ENCODE results near the gene APMAP.
"Not testable (repeated sequence)": the region's sequence is repeated elsewhere in the genome, so short reads cannot be mapped to it uniquely, and the experiment has no call there.

APMAP gene

DNA sequence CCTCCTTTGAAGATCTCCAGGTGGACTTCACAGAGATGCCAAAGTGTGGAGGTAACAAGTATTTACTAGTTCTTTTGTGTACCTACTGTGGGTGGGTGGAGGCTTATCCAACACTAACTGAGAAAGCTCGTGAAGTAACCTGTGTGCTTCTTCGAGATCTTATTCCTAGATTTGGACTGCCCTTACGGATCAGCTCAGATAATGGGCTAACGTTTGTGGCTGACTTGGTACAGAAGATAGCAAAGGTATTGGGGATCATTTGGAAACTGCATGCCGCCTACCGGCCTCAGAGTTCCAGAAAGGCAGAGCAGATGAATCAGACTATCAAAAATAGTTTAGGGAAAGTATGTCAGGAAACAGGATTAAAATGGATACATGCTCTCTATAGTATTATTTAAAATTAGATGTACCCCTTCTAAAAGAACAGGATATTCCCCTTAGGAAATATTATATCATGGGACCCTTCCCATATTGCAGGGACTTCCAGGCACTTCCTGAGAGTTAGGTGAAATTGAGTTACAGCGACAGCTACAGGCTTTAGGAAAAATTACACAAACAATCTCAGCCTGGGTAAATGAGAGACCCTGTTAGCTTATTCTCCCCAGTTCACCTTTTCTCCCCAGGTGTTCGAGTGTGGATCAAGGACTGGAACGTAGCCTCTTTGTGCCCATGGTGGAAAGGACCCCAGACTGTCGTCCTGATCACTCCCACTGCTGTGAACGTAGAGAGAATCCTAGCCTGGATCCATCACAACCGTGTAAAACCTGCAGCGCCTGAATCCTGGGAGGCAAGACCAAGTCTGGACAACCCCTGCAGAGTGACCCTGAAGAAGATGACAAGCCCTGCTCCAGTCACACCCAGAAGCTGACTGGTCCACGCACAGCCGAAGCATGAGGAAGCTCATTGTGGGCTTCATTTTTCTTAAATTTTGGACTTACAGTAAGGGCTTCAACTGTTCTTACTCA, 61.5 kb downstream of the APMAP start:
- H3K9ac ChIP-seq (ENCODE audit: low read length); H3K27ac ChIP-seq (ENCODE audit: low read depth, low read length); H3K27me3 ChIP-seq (ENCODE audit: control insufficient read depth, insufficient read depth, low read length); H3K4me3 ChIP-seq (ENCODE audit: low read length); H3K4me1 ChIP-seq (ENCODE audit: control insufficient read depth, insufficient read depth, low read length); H3K36me3 ChIP-seq (ENCODE audit: control insufficient read depth, insufficient read depth, low read length): not testable (repeated sequence)

DNA sequence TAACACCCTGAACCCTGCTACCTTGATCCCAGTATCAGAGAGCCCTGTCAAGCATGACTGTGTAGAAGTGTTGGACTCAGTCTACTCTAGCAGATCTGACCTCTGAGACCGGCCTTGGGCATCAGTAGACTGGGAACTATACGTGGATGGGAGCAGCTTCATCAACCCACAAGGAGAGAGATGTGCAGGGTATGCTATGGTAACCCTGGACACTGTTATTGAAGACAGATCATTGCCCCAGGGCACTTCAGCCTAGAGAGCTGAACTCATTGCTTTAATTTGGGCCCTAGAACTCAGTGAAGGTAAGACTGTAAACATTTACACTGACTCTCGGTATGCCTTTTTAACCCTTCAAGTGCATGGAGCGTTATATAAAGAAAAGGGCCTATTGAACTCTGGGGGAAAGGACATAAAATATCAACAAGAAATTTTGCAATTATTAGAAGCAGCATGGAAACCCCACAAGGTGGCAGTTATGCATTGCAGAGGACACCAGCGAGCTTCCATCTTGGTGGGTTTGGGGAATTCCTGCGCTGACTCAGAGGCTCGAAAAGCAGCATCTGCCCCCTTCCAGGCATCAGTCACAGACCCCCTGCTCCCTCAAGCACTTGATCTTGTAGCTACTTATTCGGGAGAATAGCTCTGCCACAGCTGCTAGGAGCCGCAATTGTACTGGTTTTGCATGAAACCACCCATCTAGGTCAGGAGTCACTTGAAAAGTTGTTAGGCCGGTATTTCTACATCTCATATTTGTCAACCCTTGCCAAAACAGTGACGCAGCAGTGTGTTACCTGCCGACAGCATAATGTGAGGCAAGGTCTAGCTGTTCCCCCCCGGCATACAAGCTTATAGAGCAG, 62.5 kb downstream of the APMAP start:
- H3K4me3 ChIP-seq (ENCODE audit: low read length); H3K27me3 ChIP-seq (ENCODE audit: control insufficient read depth, insufficient read depth, low read length); H3K36me3 ChIP-seq (ENCODE audit: control insufficient read depth, insufficient read depth, low read length); H3K9ac ChIP-seq (ENCODE audit: low read length); H3K27ac ChIP-seq (ENCODE audit: low read depth, low read length); H3K4me1 ChIP-seq (ENCODE audit: control insufficient read depth, insufficient read depth, low read length): not testable (repeated sequence)

DNA sequence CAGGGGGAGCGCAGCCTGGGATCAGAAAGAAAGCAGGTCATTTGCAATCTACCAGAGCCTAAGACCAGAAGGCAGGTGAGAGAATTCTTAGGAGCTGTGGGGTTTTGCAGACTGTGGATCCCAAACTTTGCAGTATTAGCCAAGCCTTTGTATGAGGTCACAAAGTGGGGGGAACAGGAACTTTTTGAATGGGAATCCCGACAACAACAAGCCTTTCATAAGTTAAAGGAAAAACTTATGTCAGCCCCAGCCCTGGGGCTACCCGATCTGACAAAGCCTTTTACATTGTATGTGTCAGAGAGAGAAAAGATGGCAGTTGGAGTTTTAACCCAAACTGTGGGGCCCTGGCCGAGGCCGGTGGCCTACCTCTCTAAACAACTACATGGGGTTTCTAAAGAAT, 63.3 kb downstream of the APMAP start:
- H3K27ac ChIP-seq (ENCODE audit: low read depth, low read length); H3K36me3 ChIP-seq (ENCODE audit: control insufficient read depth, insufficient read depth, low read length); H3K4me1 ChIP-seq (ENCODE audit: control insufficient read depth, insufficient read depth, low read length); H3K4me3 ChIP-seq (ENCODE audit: low read length); H3K27me3 ChIP-seq (ENCODE audit: control insufficient read depth, insufficient read depth, low read length); H3K9ac ChIP-seq (ENCODE audit: low read length): not testable (repeated sequence)

DNA sequence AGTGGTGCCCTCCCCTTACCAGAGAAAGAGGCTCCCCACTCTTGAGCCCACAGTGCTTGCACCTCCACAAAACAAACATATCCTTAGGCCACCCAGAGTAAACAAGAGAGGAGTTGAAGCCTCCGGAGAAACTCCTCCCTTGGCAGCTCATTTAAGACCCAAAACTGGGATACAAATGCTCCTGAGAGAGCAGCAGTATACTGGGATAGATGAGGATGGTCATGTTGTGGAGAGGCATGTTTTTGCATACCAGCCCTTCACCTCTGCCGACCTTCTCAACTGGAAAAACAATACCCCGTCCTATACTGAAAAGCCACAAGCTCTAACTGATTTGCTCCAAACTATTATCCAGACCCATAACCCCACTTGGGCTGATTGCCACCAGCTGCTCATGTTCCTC, 71.8 kb downstream of the APMAP start:
- not testable (repeated sequence) for H3K36me3 ChIP-seq (ENCODE audit: control insufficient read depth, insufficient read depth, low read length); H3K4me1 ChIP-seq (ENCODE audit: control insufficient read depth, insufficient read depth, low read length); H3K9ac ChIP-seq (ENCODE audit: low read length); H3K4me3 ChIP-seq (ENCODE audit: low read length); H3K27me3 ChIP-seq (ENCODE audit: control insufficient read depth, insufficient read depth, low read length); H3K27ac ChIP-seq (ENCODE audit: low read depth, low read length)

DNA sequence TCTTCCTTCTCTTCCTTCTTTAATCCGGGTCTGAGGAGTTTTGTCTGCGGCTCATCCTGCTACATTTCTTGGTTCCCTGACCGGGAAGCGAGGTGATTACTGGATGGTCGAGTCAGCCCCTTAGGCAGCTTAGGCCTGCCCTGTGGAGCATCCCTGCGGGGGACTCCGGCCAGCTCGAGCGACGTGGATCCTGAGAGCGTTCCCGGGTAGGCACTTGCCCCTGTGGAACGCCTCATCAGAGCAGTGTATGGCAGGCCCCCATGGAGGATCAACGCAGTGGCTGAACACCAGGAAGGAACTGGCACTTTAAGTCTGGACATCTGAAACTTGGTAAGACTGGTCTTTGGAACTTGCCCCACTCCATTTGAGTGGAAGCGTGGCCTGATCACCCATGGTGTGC, 72.9 kb downstream of the APMAP start:
- not testable (repeated sequence) for H3K9ac ChIP-seq (ENCODE audit: low read length); H3K4me3 ChIP-seq (ENCODE audit: low read length); H3K36me3 ChIP-seq (ENCODE audit: control insufficient read depth, insufficient read depth, low read length)

DNA sequence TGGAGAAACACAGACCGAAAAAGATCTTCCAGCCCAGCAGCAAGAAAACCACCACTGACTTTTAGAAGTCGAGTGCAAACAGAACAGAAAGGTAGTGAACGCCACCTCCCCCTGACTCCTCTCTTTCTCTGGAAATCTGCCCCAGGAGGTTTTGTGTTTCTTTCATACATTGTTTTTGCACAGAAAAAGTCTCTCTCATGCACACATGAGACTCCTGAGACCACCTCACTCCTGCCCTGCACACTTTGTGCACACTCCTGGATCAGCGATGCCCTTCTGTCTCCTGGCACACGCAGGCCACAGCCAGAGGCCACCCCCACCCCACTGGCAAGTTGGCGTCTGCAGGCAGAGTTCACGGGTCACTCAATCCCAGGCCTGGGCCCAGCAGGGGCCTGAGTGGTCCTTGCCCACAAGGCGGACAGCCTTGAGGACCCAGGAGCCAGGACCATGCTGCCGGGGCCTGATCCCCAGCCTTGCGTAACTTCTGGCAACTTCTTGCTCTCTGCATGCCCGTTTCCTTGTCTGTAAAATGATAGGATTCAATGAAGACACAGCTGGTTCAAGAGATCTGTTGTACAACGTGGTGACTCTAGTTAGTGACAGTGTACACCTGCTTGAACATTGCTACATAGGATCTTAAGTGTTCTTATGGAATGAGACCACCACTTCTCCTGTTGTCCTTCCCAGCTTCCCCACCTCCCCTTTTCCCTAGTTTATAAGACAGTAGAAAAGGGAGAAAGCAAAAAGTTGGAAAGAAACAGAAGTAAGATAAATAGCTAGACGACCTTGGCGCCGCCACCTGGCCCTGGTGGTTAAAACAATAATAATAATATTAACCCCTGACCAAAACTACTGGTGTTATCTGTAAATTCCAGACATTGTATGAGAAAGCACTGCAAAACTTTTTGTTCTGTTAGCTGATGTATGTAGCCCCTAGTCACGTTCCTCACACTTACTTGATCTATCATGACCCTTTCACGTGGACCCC, 73.7 kb downstream of the APMAP start:
- H3K4me1 ChIP-seq (ENCODE audit: control insufficient read depth, insufficient read depth, low read length), result no peaks in the 10 kb centered on the region
- H3K27ac ChIP-seq (ENCODE audit: low read depth, low read length), result no peak overlapping the region
- no peaks in the 10 kb centered on the region for H3K36me3 ChIP-seq (ENCODE audit: control insufficient read depth, insufficient read depth, low read length)
- no peaks in the 10 kb centered on the region for H3K27me3 ChIP-seq (ENCODE audit: control insufficient read depth, insufficient read depth, low read length)
- H3K9ac ChIP-seq (ENCODE audit: low read length), result no peak overlapping the region
- no peak overlapping the region for H3K4me3 ChIP-seq (ENCODE audit: low read length)

More for the DNA sequence above, 72.9 kb downstream of the APMAP start:
- H3K27ac ChIP-seq (ENCODE audit: low read depth, low read length); H3K27me3 ChIP-seq (ENCODE audit: control insufficient read depth, insufficient read depth, low read length); H3K4me1 ChIP-seq (ENCODE audit: control insufficient read depth, insufficient read depth, low read length): not testable (repeated sequence)

DNA sequence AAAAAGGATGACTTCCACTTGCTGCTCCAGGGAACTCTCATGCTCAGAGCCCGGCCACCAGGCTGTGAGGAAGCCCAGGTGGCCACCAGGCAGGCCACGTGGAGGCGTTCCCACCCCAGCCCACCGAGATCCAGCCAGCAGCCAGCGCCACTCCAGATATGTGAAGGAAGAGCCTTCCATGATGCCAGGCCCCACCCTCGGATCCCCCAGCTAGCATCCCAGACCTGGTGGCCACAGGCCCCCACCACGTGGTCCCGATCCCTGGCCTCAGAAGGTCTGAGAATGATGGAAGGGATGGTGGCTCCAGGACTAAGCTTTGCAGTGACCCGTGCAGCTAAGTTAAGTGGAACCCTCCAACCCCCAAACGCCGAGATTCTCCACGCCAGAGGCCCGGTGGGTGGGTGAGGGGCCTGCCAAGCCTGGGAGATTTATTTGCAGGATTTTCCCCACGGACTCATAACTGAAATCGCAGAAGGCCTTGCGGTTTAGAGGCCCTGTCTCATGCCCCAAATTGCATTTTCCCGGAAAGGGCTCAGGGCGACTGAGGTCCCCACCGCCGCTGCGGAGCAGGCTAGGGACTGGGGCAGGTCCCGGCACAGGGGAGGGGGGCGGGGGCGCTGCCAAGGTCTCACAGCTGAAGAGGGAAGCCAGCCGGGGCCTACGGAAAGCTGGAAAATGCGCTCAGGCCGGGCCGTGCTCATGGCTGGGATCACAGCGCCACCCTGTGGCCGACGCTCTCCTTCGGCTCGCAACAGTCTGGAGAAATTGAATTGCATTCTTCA, 74.6 kb downstream of the APMAP start:
- Histone ChIP-seq H3K4me3 (ENCODE audit: low read length) (no peak overlapping the region), H3K27ac (ENCODE audit: low read depth, low read length) (no peak overlapping the region), H3K9ac (ENCODE audit: low read length) (no peak overlapping the region), H3K36me3 (ENCODE audit: control insufficient read depth, insufficient read depth, low read length) (no peaks in the 10 kb centered on the region), H3K4me1 (ENCODE audit: control insufficient read depth, insufficient read depth, low read length) (no peaks in the 10 kb centered on the region), H3K27me3 (ENCODE audit: control insufficient read depth, insufficient read depth, low read length) (no peaks in the 10 kb centered on the region)

DNA sequence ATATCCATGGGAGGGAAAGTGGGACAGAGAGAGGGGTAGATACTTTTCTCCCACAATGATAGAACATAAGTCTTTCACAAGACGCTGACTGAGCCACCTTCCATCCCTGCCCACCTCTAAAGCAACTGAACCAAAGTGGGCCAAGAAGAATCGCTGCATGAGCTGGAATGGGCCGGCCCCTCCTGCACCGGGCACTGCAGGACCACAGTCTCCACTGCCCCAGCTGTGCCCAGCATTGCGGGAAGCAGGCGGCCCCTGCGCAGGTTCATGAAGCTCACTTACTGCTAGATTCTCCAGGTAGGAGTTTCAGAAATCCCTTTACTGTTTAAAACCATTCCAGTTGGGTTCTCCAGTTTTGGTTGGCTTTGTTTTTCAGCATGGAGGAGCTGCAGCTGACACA, 75.5 kb downstream of the APMAP start:
- Histone ChIP-seq H3K27me3 (ENCODE audit: control insufficient read depth, insufficient read depth, low read length) (no peaks in the 10 kb centered on the region), H3K36me3 (ENCODE audit: control insufficient read depth, insufficient read depth, low read length) (no peaks in the 10 kb centered on the region), H3K9ac (ENCODE audit: low read length) (no peak overlapping the region), H3K4me1 (ENCODE audit: control insufficient read depth, insufficient read depth, low read length) (no peaks in the 10 kb centered on the region), H3K27ac (ENCODE audit: low read depth, low read length) (no peak overlapping the region), H3K4me3 (ENCODE audit: low read length) (no peak overlapping the region)

DNA sequence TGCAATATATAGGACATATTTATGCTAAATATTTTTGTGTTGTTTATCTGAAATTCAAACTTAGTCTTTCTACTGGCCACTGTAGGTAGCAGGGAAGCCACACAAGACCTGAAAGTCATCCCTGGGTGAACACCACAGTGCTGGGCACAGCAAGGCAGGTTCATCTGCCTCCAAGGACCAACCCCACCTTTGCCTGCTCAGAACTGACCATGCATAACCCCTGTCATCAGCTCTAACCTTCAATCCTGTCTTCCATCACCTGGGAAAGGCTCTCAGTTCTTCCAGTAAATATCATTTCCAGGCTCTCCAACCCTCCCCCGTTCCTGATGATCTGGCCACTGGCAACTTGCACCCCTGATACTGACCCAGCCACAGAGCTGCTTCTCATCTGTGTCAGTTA, 76.1 kb downstream of the APMAP start:
- H3K36me3 ChIP-seq (ENCODE audit: control insufficient read depth, insufficient read depth, low read length), result no peaks in the 10 kb centered on the region
- H3K9ac ChIP-seq (ENCODE audit: low read length), result no peak overlapping the region
- no peak overlapping the region for H3K4me3 ChIP-seq (ENCODE audit: low read length)
- H3K27me3 ChIP-seq (ENCODE audit: control insufficient read depth, insufficient read depth, low read length), result no peaks in the 10 kb centered on the region
- no peak overlapping the region for H3K27ac ChIP-seq (ENCODE audit: low read depth, low read length)
- H3K4me1 ChIP-seq (ENCODE audit: control insufficient read depth, insufficient read depth, low read length), result no peaks in the 10 kb centered on the region

DNA sequence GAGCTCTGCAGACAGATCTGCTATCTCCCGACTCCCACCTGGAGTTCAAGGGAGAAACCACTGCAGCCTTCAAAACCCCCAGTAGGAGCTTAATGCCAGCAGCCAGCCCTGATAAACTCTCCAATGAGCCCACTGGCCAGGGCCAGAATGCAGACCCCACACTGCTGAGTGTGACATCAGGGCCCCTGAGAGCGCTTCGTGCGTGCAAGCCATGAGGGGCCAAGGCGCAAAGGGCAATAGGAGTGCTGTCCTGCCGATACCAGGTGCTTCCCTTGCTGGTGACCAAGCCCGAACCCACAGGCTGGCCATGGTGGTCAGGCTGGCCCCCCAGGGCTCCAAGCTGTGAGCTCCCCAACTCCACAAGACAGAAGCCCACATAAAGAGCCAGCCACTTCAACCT, 76.7 kb downstream of the APMAP start:
- Histone ChIP-seq H3K27me3 (ENCODE audit: control insufficient read depth, insufficient read depth, low read length) (no peaks in the 10 kb centered on the region), H3K4me3 (ENCODE audit: low read length) (no peak overlapping the region), H3K4me1 (ENCODE audit: control insufficient read depth, insufficient read depth, low read length) (no peaks in the 10 kb centered on the region), H3K36me3 (ENCODE audit: control insufficient read depth, insufficient read depth, low read length) (no peaks in the 10 kb centered on the region), H3K9ac (ENCODE audit: low read length) (no peak overlapping the region), H3K27ac (ENCODE audit: low read depth, low read length) (no peak overlapping the region)

DNA sequence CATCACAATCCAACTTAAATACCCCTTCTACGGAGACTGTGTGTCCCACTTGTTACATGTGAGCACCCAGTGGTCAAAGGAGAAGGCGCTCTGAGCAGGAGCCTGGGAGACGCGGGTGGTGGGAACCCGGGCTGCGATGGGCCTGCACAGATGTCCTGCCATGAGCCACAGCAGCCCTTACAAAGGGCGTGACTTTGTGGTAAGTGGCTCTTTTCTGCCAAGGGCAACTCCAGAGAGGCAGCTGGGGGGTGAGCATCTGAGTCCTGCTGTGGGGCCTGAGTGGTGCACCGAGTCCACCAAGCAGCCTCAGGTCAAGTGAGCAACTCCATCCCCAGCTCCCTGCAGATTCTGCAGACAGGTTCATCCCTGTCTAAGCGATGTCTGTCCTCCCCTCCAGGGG, 77.1 kb downstream of the APMAP start:
- H3K4me1 ChIP-seq (ENCODE audit: control insufficient read depth, insufficient read depth, low read length), result no peaks in the 10 kb centered on the region

More for the DNA sequence above, 77.1 kb downstream of the APMAP start:
- Histone ChIP-seq H3K4me3 (ENCODE audit: low read length) (no peak overlapping the region), H3K27me3 (ENCODE audit: control insufficient read depth, insufficient read depth, low read length) (no peaks in the 10 kb centered on the region), H3K27ac (ENCODE audit: low read depth, low read length) (no peak overlapping the region), H3K36me3 (ENCODE audit: control insufficient read depth, insufficient read depth, low read length) (no peaks in the 10 kb centered on the region), H3K9ac (ENCODE audit: low read length) (no peak overlapping the region)

Data from rectal smooth muscle tissue (tissue), 1 donor.